ENCODE data around the gene TREML4. TPM values are rescaled to one million over a fixed set of nuclear protein-coding genes. Genes with fewer than 3 reads are reported as not detected.

The TREML4 gene
- total RNA-seq, 1 donor from 2014 or later: not detected

- no peak for TF ChIP-seq CTCF (IDR thresholded peaks at IDR 0.05; ENCODE audit: unreplicated experiment)
- Mint-ChIP-seq H3K27me3 (peaks cover 10% of the 10 kb centered on the region), H3K4me3 (ENCODE audit: low read depth) (no peak overlapping the region), H3K9me3 (ENCODE audit: low read depth) (peaks cover 16% of the 10 kb centered on the region), H3K36me3 (ENCODE audit: insufficient read depth) (peaks cover 2% of the 10 kb centered on the region), H3K4me1 (ENCODE audit: low read depth) (no peaks in the 10 kb centered on the region), H3K27ac (no peak overlapping the region)
- no peak for DNase-seq (ENCODE audit: low spot score, unreplicated experiment)
Measured at GRCh38 chr6:41222045-41222444, 6.1 kb upstream of the TREML4 start.

GRCh38 chr6:41222513-41222912 is 5.6 kb upstream of the TREML4 start:
- H3K9me3 Mint-ChIP-seq (ENCODE audit: low read depth): peaks cover 16% of the 10 kb centered on the region
- H3K36me3 Mint-ChIP-seq (ENCODE audit: insufficient read depth): peaks cover 2% of the 10 kb centered on the region
- no peak overlapping the region for H3K27ac Mint-ChIP-seq
- no peak for TF ChIP-seq CTCF (IDR thresholded peaks at IDR 0.05; ENCODE audit: unreplicated experiment)
- DNase-seq (ENCODE audit: low spot score, unreplicated experiment): no peak
- no peaks in the 10 kb centered on the region for H3K4me1 Mint-ChIP-seq (ENCODE audit: low read depth)
- no peak overlapping the region for H3K4me3 Mint-ChIP-seq (ENCODE audit: low read depth)
- H3K27me3 Mint-ChIP-seq: peaks cover 10% of the 10 kb centered on the region

- no peaks in the 10 kb centered on the region for H3K4me1 Mint-ChIP-seq (ENCODE audit: low read depth)
- H3K36me3 Mint-ChIP-seq (ENCODE audit: insufficient read depth): no peaks in the 10 kb centered on the region
- H3K4me3 Mint-ChIP-seq (ENCODE audit: low read depth): no peak overlapping the region
- H3K27me3 Mint-ChIP-seq: peaks cover 18% of the 10 kb centered on the region
- DNase-seq (ENCODE audit: low spot score, unreplicated experiment): no peak
- H3K27ac Mint-ChIP-seq: no peak overlapping the region
- peaks cover 9% of the 10 kb centered on the region for H3K9me3 Mint-ChIP-seq (ENCODE audit: low read depth)
- no peak for TF ChIP-seq CTCF (IDR thresholded peaks at IDR 0.05; ENCODE audit: unreplicated experiment)
Measured at GRCh38 chr6:41224800-41225199, 3.3 kb upstream of the TREML4 start.

- Mint-ChIP-seq H3K27me3 (peaks cover 27% of the 10 kb centered on the region), H3K9me3 (ENCODE audit: low read depth) (no peaks in the 10 kb centered on the region), H3K36me3 (ENCODE audit: insufficient read depth) (no peaks in the 10 kb centered on the region), H3K4me3 (ENCODE audit: low read depth) (no peak overlapping the region), H3K27ac (no peak overlapping the region), H3K4me1 (ENCODE audit: low read depth) (no peaks in the 10 kb centered on the region)
- no peak for TF ChIP-seq CTCF (IDR thresholded peaks at IDR 0.05; ENCODE audit: unreplicated experiment)
- DNase-seq (ENCODE audit: low spot score, unreplicated experiment): no peak
Measured at GRCh38 chr6:41226752-41227151, 1.4 kb upstream of the TREML4 start.

GRCh38 chr6:41228616-41229015 is 467 bp downstream of the TREML4 start:
- no peak for TF ChIP-seq CTCF (IDR thresholded peaks at IDR 0.05; ENCODE audit: unreplicated experiment)
- Mint-ChIP-seq H3K4me1 (ENCODE audit: low read depth) (no peaks in the 10 kb centered on the region), H3K36me3 (ENCODE audit: insufficient read depth) (no peaks in the 10 kb centered on the region), H3K4me3 (ENCODE audit: low read depth) (no peak overlapping the region), H3K27me3 (peaks cover 27% of the 10 kb centered on the region), H3K9me3 (ENCODE audit: low read depth) (no peaks in the 10 kb centered on the region), H3K27ac (no peak overlapping the region)
- no peak for DNase-seq (ENCODE audit: low spot score, unreplicated experiment)

Measured in progenitor cell of endocrine pancreas (in vitro differentiated cells).